Measurements from ENCODE around the gene CUL4A.
"Not testable (repeated sequence)": the region's sequence is repeated elsewhere in the genome, so short reads cannot be mapped to it uniquely, and the experiment has no call there.

CUL4A gene

DNA sequence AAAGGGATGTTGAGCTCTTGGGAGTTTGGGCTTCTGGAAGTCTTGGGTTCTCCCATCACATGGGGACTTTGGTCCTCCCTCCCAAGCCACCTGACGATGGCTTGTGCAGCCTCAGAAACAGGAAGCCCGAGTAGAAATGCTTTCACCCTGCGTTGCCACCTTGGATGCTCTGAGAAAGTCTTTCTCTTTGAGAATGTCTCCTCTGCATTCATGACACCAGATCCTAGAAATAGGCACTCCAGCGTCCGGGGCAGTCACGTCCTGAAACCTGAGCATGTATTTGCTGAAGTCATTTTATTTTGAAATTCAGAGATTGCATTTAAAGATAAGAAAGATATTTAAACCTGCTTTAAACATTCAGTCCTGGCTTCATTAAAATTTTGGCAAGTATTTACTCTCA is 34.4 kb downstream of the CUL4A start:
- H3K9me3 ChIP-seq (ENCODE audit: insufficient read depth, low read length, severe bottlenecking): no peaks in the 10 kb centered on the region
- no peak for DNase-seq
- ATAC-seq (ENCODE audit: insufficient read depth, low read depth): no peak
- TF ChIP-seq, protein P1, sequence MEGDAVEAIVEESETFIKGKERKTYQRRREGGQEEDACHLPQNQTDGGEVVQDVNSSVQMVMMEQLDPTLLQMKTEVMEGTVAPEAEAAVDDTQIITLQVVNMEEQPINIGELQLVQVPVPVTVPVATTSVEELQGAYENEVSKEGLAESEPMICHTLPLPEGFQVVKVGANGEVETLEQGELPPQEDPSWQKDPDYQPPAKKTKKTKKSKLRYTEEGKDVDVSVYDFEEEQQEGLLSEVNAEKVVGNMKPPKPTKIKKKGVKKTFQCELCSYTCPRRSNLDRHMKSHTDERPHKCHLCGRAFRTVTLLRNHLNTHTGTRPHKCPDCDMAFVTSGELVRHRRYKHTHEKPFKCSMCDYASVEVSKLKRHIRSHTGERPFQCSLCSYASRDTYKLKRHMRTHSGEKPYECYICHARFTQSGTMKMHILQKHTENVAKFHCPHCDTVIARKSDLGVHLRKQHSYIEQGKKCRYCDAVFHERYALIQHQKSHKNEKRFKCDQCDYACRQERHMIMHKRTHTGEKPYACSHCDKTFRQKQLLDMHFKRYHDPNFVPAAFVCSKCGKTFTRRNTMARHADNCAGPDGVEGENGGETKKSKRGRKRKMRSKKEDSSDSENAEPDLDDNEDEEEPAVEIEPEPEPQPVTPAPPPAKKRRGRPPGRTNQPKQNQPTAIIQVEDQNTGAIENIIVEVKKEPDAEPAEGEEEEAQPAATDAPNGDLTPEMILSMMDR (IDR thresholded peaks at IDR 0.05; ENCODE audit: borderline replicate concordance, extremely low read depth, low read length, poor library complexity, severe bottlenecking): no peak
- TF ChIP-seq EZH2 (IDR thresholded peaks at IDR 0.05; ENCODE audit: borderline replicate concordance, low read depth, low read length, severe bottlenecking): no peak
- no peak overlapping the region for H3K4me3 ChIP-seq (ENCODE audit: low read depth in 1 of 2, low read length in 2 of 2)
- no peak overlapping the region for H3K4me2 ChIP-seq (ENCODE audit: insufficient read depth, low read length)
- H3K36me3 ChIP-seq (ENCODE audit: insufficient read depth, low read length): peaks cover 92% of the 10 kb centered on the region
- H2AFZ ChIP-seq (ENCODE audit: low read depth, low read length): no peak overlapping the region
- no peak overlapping the region for H3K9ac ChIP-seq (ENCODE audit: low read depth, low read length)
- H3K4me1 ChIP-seq (ENCODE audit: insufficient read depth, low read length): no peaks in the 10 kb centered on the region
- no peaks in the 10 kb centered on the region for H3K79me2 ChIP-seq (ENCODE audit: insufficient read depth, low read length)
- H3K27ac ChIP-seq (ENCODE audit: low read length): no peak overlapping the region
- H3K27me3 ChIP-seq (ENCODE audit: insufficient read depth, low read length, poor library complexity): no peaks in the 10 kb centered on the region
- H4K20me1 ChIP-seq (ENCODE audit: insufficient read depth, low read length): peaks cover 4% of the 10 kb centered on the region; the same call in 1 of the 2 replicates

DNA sequence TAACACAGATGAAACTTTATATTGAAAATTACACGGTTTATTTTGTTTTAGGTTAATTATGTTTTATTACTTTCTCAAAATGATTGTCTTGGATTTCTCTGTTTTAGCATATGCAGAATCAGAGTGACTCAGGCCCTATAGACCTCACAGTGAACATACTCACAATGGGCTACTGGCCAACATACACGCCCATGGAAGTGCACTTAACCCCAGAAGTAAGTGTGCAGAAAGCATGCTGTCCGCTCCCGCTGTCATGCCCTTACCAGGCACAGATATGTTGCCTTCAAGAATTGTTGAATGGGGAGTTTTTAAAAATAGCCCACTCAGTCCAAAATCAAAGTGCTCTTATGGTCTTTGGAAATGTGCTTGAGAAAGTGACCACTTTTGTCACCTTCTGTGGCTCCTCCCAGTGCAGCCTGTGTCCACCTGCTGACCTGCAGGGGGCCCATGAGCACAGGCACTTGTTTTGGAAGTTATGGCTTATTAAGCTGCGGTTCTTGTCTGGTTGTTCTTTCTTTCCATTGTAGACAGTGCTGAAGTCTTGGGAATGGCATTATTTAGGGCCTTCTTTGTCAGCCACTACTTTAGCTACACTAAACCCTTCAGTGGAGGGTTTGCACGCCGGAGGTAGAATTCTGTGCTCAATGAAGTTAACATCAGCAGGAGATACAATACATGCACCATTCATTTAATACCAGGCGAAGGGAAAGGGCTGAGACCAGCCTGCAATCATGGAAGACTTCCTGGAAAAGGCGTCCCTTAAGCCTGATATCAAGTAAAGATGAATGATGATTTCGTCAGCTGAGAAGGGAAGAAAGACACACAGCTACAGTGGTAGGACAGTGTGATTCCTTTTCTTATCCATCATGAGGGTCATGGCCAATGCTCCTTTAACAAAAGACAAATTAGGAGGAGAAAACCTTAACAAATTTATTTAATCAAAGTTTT is 36.7 kb downstream of the CUL4A start:
- peaks cover 5% of the 10 kb centered on the region for H4K20me1 ChIP-seq (ENCODE audit: insufficient read depth, low read length)
- H3K4me1 ChIP-seq (ENCODE audit: insufficient read depth, low read length): no peaks in the 10 kb centered on the region
- no peaks in the 10 kb centered on the region for H3K27me3 ChIP-seq (ENCODE audit: insufficient read depth, low read length, poor library complexity)
- TF ChIP-seq EZH2 (IDR thresholded peaks at IDR 0.05; ENCODE audit: borderline replicate concordance, low read depth, low read length, severe bottlenecking): no peak
- TF ChIP-seq, protein P1 (IDR thresholded peaks at IDR 0.05; ENCODE audit: borderline replicate concordance, extremely low read depth, low read length, poor library complexity, severe bottlenecking): no peak
- H3K36me3 ChIP-seq (ENCODE audit: insufficient read depth, low read length): peaks cover 94% of the 10 kb centered on the region
- no peaks in the 10 kb centered on the region for H3K79me2 ChIP-seq (ENCODE audit: insufficient read depth, low read length)
- DNase-seq (no peak), ATAC-seq (ENCODE audit: insufficient read depth, low read depth) (no peak)
- H3K4me3 ChIP-seq (ENCODE audit: low read depth in 1 of 2, low read length in 2 of 2): no peak overlapping the region
- no peak overlapping the region for H3K4me2 ChIP-seq (ENCODE audit: insufficient read depth, low read length)
- H3K9ac ChIP-seq (ENCODE audit: low read depth, low read length): no peak overlapping the region
- H2AFZ ChIP-seq (ENCODE audit: low read depth, low read length): no peak overlapping the region
- no peaks in the 10 kb centered on the region for H3K9me3 ChIP-seq (ENCODE audit: insufficient read depth, low read length, severe bottlenecking)
- H3K27ac ChIP-seq (ENCODE audit: low read length): no peak overlapping the region

- H3K4me2 ChIP-seq (ENCODE audit: insufficient read depth, low read length): no peak overlapping the region
- no peak overlapping the region for H3K4me3 ChIP-seq (ENCODE audit: low read depth in 1 of 2, low read length in 2 of 2)
- H2AFZ ChIP-seq (ENCODE audit: low read depth, low read length): no peak overlapping the region
- no peak for ATAC-seq (ENCODE audit: insufficient read depth, low read depth)
- H4K20me1 ChIP-seq (ENCODE audit: insufficient read depth, low read length): peaks cover 5% of the 10 kb centered on the region
- no peaks in the 10 kb centered on the region for H3K27me3 ChIP-seq (ENCODE audit: insufficient read depth, low read length, poor library complexity)
- no peak for DNase-seq
- H3K79me2 ChIP-seq (ENCODE audit: insufficient read depth, low read length): no peaks in the 10 kb centered on the region
- H3K36me3 ChIP-seq (ENCODE audit: insufficient read depth, low read length): peaks cover 94% of the 10 kb centered on the region
- TF ChIP-seq EZH2 (IDR thresholded peaks at IDR 0.05; ENCODE audit: borderline replicate concordance, low read depth, low read length, severe bottlenecking): no peak
- TF ChIP-seq, protein P1 (IDR thresholded peaks at IDR 0.05; ENCODE audit: borderline replicate concordance, extremely low read depth, low read length, poor library complexity, severe bottlenecking): no peak
- H3K27ac ChIP-seq (ENCODE audit: low read length): no peak overlapping the region
- no peak overlapping the region for H3K9ac ChIP-seq (ENCODE audit: low read depth, low read length)
- no peaks in the 10 kb centered on the region for H3K9me3 ChIP-seq (ENCODE audit: insufficient read depth, low read length, severe bottlenecking)
- H3K4me1 ChIP-seq (ENCODE audit: insufficient read depth, low read length): no peaks in the 10 kb centered on the region
Measured at GRCh38 chr13:113252516-113253095, 43.2 kb downstream of the CUL4A start.

- not testable (repeated sequence) for H3K9me3 ChIP-seq (ENCODE audit: insufficient read depth, low read length, severe bottlenecking); H3K4me2 ChIP-seq (ENCODE audit: insufficient read depth, low read length); DNase-seq; H3K4me1 ChIP-seq (ENCODE audit: insufficient read depth, low read length); H3K79me2 ChIP-seq (ENCODE audit: insufficient read depth, low read length); H3K9ac ChIP-seq (ENCODE audit: low read depth, low read length); H3K27me3 ChIP-seq (ENCODE audit: insufficient read depth, low read length, poor library complexity); H3K4me3 ChIP-seq (ENCODE audit: low read depth in 1 of 2, low read length in 2 of 2); H3K27ac ChIP-seq (ENCODE audit: low read length); H4K20me1 ChIP-seq (ENCODE audit: insufficient read depth, low read length); H2AFZ ChIP-seq (ENCODE audit: low read depth, low read length); ATAC-seq (ENCODE audit: insufficient read depth, low read depth)
- peaks cover 86% of the 10 kb centered on the region for H3K36me3 ChIP-seq (ENCODE audit: insufficient read depth, low read length)
Measured at GRCh38 chr13:113257908-113258307, 48.5 kb downstream of the CUL4A start.

All from DND-41 (cell line).